HG03103 (cell line): ENCODE results near the gene CDHR1.
A peak's percentile ranks its signal among the peaks of the same experiment; 100 is the strongest.
"Not testable (repeated sequence)": the region's sequence is repeated elsewhere in the genome, so short reads cannot be mapped to it uniquely, and the experiment has no call there.

Experiments
- ATAC-seq: cut with Tn5 transposase; IDR thresholded peaks from one replicate; pipeline ENCODE4 v1.9.1; 2021; ENCODE audit warnings: low read depth; ENCODE audit not compliant: unreplicated experiment

CDHR1 gene

GRCh38 chr10:84194424-84195043, at the start of gene CDHR1:
Gene CDHR1 (plus strand): TSS chr10:84194537. CDS start chr10:84194761, 224 bp downstream.
- peak; percentile 72 for ATAC-seq

GRCh38 chr10:84147347-84147746, 47.0 kb upstream of the CDHR1 start:
- no peak for ATAC-seq

GRCh38 chr10:84148006-84148597, 46.2 kb upstream of the CDHR1 start:
- peak; percentile 60 for ATAC-seq

GRCh38 chr10:84149854-84150253, 44.5 kb upstream of the CDHR1 start:
- ATAC-seq, result no peak

- ATAC-seq, result no peak
Measured at GRCh38 chr10:84152769-84153168, 41.6 kb upstream of the CDHR1 start.

GRCh38 chr10:84155521-84155920, 38.8 kb upstream of the CDHR1 start:
- ATAC-seq, result no peak

- ATAC-seq, result no peak
Measured at GRCh38 chr10:84156009-84156408, 38.3 kb upstream of the CDHR1 start.

GRCh38 chr10:84156768-84157167, 37.6 kb upstream of the CDHR1 start:
- peak; percentile 94 for ATAC-seq

- ATAC-seq, result no peak
Measured at GRCh38 chr10:84158061-84158460, 36.3 kb upstream of the CDHR1 start.

- no peak for ATAC-seq
Measured at GRCh38 chr10:84158550-84158949, 35.8 kb upstream of the CDHR1 start.

- ATAC-seq, result no peak
Measured at GRCh38 chr10:84159076-84159685, 35.2 kb upstream of the CDHR1 start.

- no peak for ATAC-seq
Measured at GRCh38 chr10:84160663-84161362, 33.5 kb upstream of the CDHR1 start.

- ATAC-seq, result no peak
Measured at GRCh38 chr10:84163996-84164395, 30.3 kb upstream of the CDHR1 start.

- no peak for ATAC-seq
Measured at GRCh38 chr10:84164442-84164841, 29.9 kb upstream of the CDHR1 start.

GRCh38 chr10:84166620-84167288, 27.6 kb upstream of the CDHR1 start:
- peak; percentile 35 for ATAC-seq

GRCh38 chr10:84167289-84167653, 27.1 kb upstream of the CDHR1 start:
- ATAC-seq, result not testable (repeated sequence)

GRCh38 chr10:84168382-84168781, 26.0 kb upstream of the CDHR1 start:
- ATAC-seq, result not testable (repeated sequence)

GRCh38 chr10:84171237-84171636, 23.1 kb upstream of the CDHR1 start:
- ATAC-seq, result not testable (repeated sequence)

- ATAC-seq, result peak; percentile 24
Measured at GRCh38 chr10:84171700-84172466, 22.5 kb upstream of the CDHR1 start.
